HPDE6-E6E7 (cell line): ENCODE results near the gene CALB2.

ENCODE experiments used
- DNase-seq: peaks from one replicate; pipeline ENCODE4 v3.0.0; 2011; ENCODE audit warnings: missing footprints; ENCODE audit errors: extremely low spot score

The CALB2 gene

DNA sequence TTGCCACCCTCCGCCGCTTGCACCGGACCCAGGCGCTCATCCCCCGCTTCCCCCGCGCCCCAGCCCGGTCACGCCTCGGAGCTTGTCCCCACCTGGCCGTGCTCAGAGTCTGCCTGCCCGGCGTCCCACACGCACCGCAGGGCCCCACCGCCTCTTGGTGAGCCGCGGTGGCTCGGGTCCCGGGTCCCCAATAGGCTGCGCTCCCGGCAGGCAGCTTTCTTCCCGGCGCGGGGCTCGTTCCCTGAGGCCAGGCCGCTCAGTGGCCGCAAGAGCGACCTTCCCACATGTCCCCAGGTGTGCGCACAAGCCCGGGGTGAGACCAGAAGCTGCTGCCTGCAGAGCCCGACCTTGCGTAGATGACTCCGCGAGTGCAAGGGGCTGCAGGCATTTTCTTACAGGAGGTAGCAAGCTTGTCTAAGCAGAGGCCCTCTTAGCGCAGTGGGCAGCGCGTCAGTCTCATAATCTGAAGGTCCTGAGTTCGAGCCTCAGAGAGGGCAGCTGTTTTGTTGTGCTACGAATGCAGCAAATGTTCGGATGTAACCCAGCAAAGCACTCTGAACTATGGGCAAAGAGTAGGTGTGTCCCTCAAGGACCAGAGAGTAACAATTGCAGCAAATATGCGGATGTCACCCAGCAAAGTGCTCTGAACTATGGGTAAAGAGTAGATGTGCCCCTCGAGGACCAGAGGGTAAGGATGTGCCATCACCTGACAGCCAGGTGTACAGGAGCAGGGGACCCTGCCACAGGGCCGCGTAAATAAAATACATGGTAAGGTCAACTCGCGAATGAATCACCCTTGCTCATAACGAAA, 67.8 kb downstream of the CALB2 start:
- DNase-seq, result peak; percentile 96

DNA sequence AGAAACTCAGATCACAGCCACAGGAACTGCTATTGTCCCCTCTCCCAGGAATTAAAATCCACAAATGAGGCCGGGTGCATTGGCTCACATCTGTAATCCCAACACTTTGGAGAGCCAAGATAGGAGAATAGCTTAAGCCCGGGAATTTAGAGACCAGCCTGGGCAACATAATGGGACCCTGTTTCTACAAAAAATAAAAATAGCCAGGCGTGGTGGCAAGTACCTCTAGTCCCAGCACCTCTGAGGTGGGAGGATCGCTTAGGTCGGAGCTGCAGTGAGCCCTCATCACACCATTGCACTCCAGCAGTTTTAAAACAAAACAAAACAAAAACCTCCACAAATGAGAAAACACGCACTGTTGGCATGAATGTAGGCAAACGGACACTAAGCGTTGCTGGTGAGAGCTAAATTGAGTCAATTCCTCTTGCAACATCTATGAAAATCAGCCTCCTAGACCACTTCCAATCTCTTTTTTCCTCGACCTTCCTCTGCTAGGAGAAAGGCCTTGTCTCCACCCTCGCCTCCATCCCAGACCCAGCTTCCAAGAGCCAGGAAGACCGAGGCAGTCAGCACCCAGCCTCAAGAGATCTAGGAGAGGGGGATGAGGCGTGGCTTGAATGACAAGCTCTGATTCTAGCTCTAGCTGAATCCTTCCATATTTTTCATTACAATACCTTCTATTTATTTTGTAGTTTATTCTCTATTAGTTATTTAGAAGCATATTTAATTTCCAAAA, 68.5 kb downstream of the CALB2 start:
- no peak for DNase-seq

DNA sequence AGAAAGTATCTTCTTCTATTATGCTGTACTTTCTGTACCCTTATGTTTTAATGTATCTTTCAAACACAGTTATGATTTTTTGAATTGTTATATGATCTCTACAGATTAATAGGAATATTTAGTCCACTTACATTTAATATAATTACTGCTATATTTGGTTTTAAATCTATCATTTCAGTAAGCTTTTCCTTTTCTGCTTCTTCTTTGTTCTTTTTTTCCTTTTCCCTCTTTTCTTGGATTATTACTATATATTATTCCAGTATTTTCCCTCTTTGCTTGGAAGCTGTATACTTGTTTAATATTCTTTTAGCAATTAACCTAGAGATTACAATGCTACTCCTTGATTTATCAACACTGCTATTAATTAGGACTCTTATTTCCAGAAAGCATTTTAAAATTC, 69.9 kb downstream of the CALB2 start:
- no peak for DNase-seq

DNA sequence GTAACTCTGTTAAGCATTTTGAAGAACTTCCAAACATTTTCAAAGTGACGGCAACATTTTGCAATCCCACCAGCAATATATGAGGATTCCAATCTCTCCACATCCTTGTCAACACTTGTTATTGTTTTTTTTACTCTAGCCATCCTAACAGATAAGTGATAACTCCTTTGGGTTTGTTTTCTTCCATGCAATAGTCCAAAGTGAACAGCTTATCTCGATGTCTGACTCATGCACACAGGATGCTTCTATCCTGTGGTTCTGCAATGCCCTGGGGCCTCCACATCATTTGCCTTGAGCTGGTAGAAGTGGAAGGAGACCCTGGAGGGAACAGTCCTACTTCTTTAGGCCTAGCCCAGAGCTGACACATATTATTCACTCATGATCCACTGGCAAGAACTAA, 70.4 kb downstream of the CALB2 start:
- no peak for DNase-seq

DNA sequence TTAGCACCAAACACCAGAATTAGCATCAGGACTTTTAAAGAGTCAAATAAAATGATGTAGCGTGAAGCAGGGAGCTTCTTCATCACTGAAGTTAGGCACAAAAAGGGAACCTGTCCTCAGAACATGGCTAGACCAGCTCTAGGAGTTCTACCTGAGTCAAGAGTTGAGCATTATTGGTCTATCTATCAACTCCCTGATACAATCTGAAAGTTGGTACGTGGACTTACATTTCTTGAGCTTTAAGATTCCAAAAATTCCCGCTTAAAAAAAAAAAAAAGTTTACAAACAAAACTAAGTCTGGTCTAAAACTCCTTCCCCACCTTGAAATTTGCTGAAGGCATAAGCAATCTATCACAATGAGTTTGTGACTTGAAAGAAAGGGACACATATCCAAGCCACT, 71.1 kb downstream of the CALB2 start:
- no peak for DNase-seq

DNA sequence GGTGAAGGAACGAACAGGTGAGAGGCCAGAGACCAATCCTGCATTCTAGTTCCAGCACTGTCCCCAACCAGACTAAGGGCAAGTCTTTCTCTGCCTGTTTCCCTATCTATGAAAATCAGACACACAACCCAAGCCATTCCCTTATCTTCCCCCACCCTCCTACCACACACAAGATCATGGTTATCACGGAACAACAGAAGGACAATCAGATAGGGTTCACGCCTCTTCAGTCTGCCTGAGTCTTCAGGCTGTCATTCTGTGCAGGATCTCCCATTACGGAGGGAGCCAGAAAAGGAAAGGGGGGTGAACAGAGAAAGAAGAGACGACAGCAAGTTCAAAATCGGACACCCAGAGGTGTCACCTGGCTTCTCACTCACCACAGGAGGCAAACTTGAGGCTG, 72.2 kb downstream of the CALB2 start:
- no peak for DNase-seq

DNA sequence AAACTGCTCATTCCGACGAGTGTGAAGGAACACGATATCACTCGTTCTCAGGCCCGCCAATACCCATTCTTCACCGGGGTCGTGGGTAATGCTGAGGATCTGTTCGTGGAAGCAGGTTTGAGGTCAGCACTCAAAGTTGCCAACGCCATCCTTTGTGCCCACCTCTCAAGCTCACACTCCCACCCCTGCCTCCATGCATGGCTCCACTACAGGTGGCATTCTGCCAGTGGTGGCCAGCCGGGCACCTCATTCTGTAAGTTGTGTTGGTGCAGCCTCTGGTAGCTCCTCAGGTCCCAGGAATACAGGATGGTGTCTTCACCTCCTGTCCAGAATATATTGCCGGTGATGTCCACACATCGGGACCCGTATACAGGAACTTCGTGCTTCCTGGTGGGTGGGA, 72.7 kb downstream of the CALB2 start:
- DNase-seq, result no peak

DNA sequence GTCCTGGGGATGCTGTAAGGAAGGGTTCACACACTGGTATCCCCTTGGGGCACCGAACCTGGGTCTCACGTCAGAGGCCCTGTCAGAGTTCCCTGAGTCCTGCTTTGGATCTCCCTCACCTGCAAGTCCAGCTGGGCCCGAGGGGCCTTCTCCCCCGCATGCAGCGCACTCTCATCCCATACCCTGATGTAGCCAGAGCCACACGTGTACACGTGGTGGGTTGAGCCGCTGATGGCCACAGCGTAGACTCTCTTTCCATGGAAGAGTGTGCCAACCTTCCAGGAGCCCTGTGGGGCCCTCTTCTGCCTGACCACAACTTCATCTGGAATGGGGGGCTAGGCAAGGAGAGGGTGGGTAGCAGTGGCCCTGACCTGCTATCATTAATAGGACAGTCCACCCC, 73.5 kb downstream of the CALB2 start:
- DNase-seq, result no peak

DNA sequence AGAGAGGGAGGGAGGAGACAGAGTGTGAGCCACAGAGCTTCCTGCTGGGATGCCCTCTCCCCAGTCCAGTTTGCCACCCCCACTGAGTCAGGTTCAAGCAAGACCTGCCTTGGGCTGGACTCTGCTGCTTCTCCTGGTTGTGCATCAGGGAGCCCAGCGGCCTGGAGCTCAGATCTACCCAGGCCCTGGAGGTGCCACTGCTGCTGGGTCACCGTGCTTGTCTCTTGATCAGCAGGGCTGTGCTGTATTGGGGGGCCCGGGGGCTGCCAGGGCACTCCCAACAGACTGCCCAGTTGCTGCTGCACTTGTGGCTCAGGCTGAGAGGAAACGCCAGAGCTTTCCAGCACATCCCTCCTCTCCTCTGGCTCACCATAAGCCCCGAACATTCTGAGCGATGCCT, 74.4 kb downstream of the CALB2 start:
- no peak for DNase-seq

DNA sequence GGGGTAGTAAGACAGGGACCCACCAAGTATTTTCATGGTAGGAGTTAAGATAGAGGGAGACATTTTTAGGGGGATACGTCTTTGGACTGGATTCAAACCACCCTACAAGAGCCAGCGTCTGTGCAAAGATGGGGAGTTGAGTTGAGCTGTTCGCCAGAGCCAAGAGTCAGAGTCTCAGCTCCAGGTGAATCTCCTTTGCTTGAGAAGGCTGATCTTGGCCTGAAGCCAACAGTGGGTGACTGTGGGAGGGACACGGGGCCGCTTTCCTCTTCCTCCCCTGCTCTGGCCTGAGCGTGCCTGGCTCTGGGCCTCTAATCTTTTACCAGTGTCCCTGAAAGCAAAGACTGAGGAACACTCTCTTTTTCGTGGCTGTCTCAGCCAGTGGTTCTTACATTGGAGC, 78.0 kb downstream of the CALB2 start:
- no peak for DNase-seq

DNA sequence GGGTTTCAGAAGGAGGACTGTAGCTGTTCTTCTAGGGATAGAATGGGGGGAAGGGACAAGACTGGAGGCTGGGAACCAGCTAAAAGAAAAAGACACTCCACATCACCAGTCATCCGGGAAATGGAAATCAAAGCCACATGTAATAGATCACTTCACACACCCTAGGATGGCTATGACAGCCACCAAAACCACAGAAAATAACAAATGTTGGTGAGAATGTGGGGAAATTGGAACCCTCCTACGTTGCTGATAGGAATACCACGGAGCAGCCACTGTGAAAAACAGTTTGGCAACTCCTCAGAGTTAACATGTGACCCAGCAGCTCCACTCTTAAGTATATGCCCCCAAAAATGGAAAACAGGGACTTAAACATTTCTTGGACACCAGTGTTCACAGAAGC, 81.0 kb downstream of the CALB2 start:
- no peak for DNase-seq
